Smooth muscle cell of trachea (primary cell): ENCODE data around the gene DVL3. TPM values are rescaled to one million over a fixed set of nuclear protein-coding genes. Genes with fewer than 3 reads are reported as not detected.

Source experiments
- total RNA-seq: library from RNA; depleted of rRNA; stranded (reverse); fragments of >200 nt; gene quantifications from 2 replicates; pipeline ENCODE4 v1.2.1, GENCODE V29; 2014

The DVL3 gene
- 29.1 and 53.8 TPM in 2 replicates for total RNA-seq

GRCh38 chr3:184154885-184155643, at the start of gene DVL3:
TSS of gene DVL3 (plus strand) at chr3:184155377. CDS start at chr3:184155636, 259 bp downstream.

DNA sequence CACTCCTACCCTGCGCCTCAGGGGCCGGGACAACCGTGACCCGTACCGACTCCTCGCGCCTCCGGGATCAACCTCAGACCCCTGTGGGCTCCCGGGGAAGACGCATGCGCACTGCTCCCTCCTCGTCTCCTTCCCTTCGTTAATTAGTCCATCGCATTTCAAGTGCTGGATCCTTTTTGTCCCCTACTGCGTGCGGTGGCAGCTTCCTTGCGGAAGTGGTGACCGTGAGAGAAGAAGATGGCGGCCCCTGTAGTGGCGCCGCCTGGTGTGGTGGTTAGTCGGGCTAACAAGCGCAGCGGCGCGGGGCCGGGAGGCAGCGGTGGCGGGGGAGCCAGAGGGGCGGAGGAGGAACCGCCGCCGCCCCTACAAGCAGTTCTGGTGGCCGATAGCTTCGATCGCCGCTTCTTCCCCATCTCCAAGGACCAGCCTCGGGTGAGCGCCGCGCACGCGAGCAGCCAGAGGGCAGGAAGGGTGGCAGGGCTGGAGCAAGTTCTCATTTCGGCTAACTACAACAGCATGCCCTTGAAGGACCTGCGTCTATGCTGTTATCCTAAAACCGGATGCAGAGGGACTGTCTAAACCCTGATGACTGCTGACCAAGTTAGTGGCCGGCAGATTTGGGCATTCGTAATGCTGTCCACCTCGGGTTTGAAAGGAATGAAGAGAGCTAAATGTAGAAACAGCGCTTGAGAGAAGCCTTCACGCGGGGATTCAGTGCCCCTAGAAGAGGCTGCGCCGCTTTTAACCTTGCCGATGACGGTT, 19.8 kb upstream of the DVL3 start, which contains the start of gene EIF2B5:
Gene EIF2B5 (plus strand): TSS at position 210 of the 762 bp plus-strand sequence. CDS start 28 bp downstream, at position 238.

GRCh38 chr3:184174646-184175492, 19.7 kb downstream of the DVL3 start, which contains the start of gene AP2M1:
TSS of gene AP2M1 (plus strand) at chr3:184174855. CDS start at chr3:184176994, 2,139 bp downstream.

GRCh38 chr3:184186184-184186901, 31.2 kb downstream of the DVL3 start, which contains the start of gene ABCF3:
TSS of gene ABCF3 (plus strand) at chr3:184186199. CDS start at chr3:184186208, 9 bp downstream.

Other genes with a start within 250 kb of the DVL3 start
- 18.6 and 21.0 TPM in 2 replicates for gene ABCC5, start 137.5 kb upstream of the DVL3 start, total RNA-seq
- gene HTR3D, start 123.6 kb upstream of the DVL3 start, total RNA-seq: not detected in 2 replicates
- gene HTR3C, start 102.3 kb upstream of the DVL3 start, total RNA-seq: not detected in 2 replicates
- not detected in 2 replicates for gene HTR3E, start 58.3 kb upstream of the DVL3 start, total RNA-seq
- 25.0 and 32.1 TPM in 2 replicates for gene EIF2B5, start 20.0 kb upstream of the DVL3 start, total RNA-seq
- gene AP2M1, start 19.5 kb downstream of the DVL3 start, total RNA-seq: 374 and 506 TPM in 2 replicates
- 47.3 and 89.0 TPM in 2 replicates for gene ABCF3, start 30.8 kb downstream of the DVL3 start, total RNA-seq
- not detected in 2 replicates for gene VWA5B2, start 74.2 kb downstream of the DVL3 start, total RNA-seq
- gene ALG3, start 93.6 kb downstream of the DVL3 start, total RNA-seq: 24.0 and 25.3 TPM in 2 replicates
- 0.87 and 2.0 TPM in 2 replicates for gene EEF1AKMT4, start 94.3 kb downstream of the DVL3 start, total RNA-seq
- not detected in 2 replicates for gene CAMK2N2, start 106.2 kb downstream of the DVL3 start, total RNA-seq
- gene ECE2, start 120.6 kb downstream of the DVL3 start, total RNA-seq: under 0.01 TPM in 1 of 2 replicates, not detected in the other
- gene PSMD2, start 143.9 kb downstream of the DVL3 start, total RNA-seq: 403 and 574 TPM in 2 replicates
- gene EIF4G1, start 159.2 kb downstream of the DVL3 start, total RNA-seq: 315 and 337 TPM in 2 replicates
- 25.7 and 33.4 TPM in 2 replicates for gene FAM131A, start 182.2 kb downstream of the DVL3 start, total RNA-seq
- gene CLCN2, start 206.2 kb downstream of the DVL3 start, total RNA-seq: 4.1 and 6.9 TPM in 2 replicates
- gene POLR2H, start 206.3 kb downstream of the DVL3 start, total RNA-seq: 52.3 and 98.0 TPM in 2 replicates
- 0.15 and 0.83 TPM in 2 replicates for gene THPO, start 222.8 kb downstream of the DVL3 start, total RNA-seq
- 0.73 and 2.6 TPM in 2 replicates for gene CHRD, start 224.7 kb downstream of the DVL3 start, total RNA-seq